Measurements from ENCODE around the gene DDIT3.
A peak's percentile ranks its signal among the peaks of the same experiment; 100 is the strongest.
"Not testable (repeated sequence)": the region's sequence is repeated elsewhere in the genome, so short reads cannot be mapped to it uniquely, and the experiment has no call there.

DDIT3 gene

DNA sequence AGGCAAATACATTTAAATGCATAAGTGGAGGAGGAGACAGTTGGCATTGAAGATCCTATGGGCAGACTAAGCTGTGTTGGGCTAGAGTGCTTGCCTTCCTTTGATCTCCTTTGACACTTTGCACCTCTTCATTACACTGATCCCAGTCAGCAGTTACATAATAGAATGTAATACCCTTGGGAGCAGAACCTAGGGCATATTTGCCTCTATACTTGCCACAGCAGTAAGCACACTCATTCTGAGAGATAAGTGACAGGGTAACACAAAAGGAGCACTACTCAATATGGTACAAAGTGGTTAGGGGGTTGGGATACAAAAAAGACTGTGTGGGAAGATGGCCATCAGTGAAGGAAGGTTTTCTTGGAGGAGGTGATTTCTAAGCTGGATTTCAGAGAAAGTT lies 23.5 kb downstream of the DDIT3 start:
- no peak overlapping the region for H3K4me3 ChIP-seq (ENCODE audit: low read depth, low read length)

DNA sequence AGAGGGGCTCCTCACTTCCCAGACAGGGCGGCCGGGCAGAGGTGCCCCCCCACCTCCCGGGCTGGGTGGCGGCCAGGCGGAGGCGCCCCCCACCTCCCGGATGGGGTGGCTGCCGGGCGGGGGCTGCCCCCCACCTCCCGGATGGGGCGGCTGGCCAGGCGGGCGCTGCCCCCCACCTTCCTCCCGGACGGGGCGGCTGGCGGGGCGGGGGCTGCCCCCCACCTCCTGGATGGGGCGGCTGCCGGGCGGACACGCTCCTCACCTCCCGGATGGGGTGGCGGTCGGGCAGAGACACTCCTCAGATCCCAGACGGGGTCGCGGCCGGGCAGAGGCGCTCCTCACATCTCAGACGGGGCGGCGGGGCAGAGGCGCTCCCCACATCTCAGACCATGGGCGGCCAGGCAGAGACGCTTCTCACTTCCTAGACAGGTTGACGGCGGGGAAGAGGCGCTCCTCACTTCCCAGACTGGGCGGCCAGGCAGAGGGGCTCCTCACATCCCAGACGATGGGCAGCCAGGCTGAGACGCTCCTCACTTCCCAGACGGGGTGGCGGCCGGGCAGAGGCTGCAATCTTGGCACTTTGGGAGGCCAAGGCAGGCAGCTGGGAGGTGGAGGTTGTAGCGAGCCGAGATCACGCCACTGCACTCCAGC lies 25.1 kb downstream of the DDIT3 start:
- H3K4me3 ChIP-seq (ENCODE audit: low read depth, low read length): not testable (repeated sequence)

More for the DNA sequence above, 23.5 kb downstream of the DDIT3 start:
- TF ChIP-seq, protein P1, sequence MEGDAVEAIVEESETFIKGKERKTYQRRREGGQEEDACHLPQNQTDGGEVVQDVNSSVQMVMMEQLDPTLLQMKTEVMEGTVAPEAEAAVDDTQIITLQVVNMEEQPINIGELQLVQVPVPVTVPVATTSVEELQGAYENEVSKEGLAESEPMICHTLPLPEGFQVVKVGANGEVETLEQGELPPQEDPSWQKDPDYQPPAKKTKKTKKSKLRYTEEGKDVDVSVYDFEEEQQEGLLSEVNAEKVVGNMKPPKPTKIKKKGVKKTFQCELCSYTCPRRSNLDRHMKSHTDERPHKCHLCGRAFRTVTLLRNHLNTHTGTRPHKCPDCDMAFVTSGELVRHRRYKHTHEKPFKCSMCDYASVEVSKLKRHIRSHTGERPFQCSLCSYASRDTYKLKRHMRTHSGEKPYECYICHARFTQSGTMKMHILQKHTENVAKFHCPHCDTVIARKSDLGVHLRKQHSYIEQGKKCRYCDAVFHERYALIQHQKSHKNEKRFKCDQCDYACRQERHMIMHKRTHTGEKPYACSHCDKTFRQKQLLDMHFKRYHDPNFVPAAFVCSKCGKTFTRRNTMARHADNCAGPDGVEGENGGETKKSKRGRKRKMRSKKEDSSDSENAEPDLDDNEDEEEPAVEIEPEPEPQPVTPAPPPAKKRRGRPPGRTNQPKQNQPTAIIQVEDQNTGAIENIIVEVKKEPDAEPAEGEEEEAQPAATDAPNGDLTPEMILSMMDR (IDR thresholded peaks at IDR 0.05; ENCODE audit: borderline replicate concordance, insufficient read depth, low read depth, low read length): no peak

- TF ChIP-seq, protein P1 (IDR thresholded peaks at IDR 0.05; ENCODE audit: borderline replicate concordance, insufficient read depth, low read depth, low read length): peak; percentile 25; the same call in 1 of the 2 replicates
- H3K4me3 ChIP-seq (ENCODE audit: low read depth, low read length): no peak overlapping the region
These were observed 28.7 kb downstream of the DDIT3 start for GRCh38 chr12:57491393-57492280.

- TF ChIP-seq, protein P1 (IDR thresholded peaks at IDR 0.05; ENCODE audit: borderline replicate concordance, insufficient read depth, low read depth, low read length): no peak
- H3K4me3 ChIP-seq (ENCODE audit: low read depth, low read length): no peak overlapping the region
These were observed 30.2 kb downstream of the DDIT3 start for GRCh38 chr12:57490126-57490525.

DNA sequence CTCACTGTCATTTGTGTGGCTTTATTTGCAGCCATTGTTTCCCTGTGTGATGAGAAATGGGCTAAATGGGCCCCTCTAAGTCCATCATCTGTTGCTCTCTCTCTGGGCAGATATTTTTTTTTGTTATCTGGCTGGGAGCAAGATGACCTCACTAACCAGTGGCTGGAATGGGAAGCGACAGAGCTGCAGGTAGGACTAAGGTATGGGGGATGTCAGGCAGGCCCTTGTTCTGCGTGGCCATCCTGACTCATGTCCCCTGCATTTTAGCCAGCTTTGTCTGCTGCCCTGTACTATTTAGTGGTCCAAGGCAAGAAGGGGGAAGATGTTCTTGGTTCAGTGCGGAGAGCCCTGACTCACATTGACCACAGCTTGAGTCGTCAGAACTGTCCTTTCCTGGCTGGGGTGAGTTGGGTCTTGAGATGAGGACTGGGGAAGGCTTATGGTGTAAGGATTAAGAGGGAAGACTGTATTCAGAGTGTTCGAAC lies 31.1 kb downstream of the DDIT3 start:
- peak overlapping the region; percentile 95 for H3K4me3 ChIP-seq (ENCODE audit: low read depth, low read length)
- TF ChIP-seq, protein P1 (IDR thresholded peaks at IDR 0.05; ENCODE audit: borderline replicate concordance, insufficient read depth, low read depth, low read length): no peak

DNA sequence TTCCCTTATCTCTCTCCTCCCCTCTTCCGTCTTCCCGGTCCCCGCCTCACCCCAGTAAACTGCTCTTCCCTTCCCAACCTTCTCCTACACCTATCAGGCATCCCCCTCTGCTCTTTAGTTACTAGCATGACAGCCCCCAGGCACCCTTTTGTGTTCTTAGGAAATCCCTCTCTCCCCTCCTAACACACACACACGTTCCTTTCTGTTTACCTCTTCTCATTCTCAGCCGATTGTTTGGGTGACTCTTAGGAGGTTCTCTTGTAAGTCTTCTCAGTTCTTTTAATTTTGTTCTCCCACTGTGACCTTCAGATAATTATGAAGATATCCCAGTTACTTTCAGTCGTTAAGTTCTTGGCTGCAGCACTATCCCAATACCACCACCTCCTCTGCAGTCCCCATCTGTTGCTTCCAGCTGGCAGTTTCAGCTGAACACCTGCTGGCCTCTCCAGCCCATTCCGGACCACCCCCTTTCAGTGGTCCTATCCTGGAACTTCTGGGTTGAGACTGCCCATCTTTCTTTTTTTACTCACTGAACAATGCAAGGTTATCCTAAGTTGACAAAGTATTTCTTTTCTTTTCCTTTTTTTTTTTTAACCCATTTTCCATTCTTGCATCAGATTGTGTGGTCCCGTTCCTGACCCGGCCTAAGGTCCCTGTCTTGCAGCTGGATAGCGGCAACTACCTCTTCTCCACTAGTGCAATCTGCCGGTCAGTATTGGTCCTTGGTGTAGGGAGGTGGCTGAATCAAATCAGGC lies 31.7 kb downstream of the DDIT3 start:
- H3K4me3 ChIP-seq (ENCODE audit: low read depth, low read length): peak overlapping the region; percentile 95
- TF ChIP-seq, protein P1 (IDR thresholded peaks at IDR 0.05; ENCODE audit: borderline replicate concordance, insufficient read depth, low read depth, low read length): no peak
